WTC11 (cell line): ENCODE data around the gene DOC2A. TPM values are rescaled to one million over a fixed set of nuclear protein-coding genes. Genes with fewer than 3 reads are reported as not detected.

Experiments
- ESRRA ChIP-seq: sonication (generic); formaldehyde crosslinking; IDR thresholded peaks from 2 replicates; pipeline ENCODE4 v1.8.1; 2022; ENCODE audit warnings: mild to moderate bottlenecking, missing genetic modification reagents, borderline replicate concordance
- FOXJ3 ChIP-seq: sonication (generic); formaldehyde crosslinking; IDR thresholded peaks from 2 replicates; pipeline ENCODE4 v1.9.0; 2021; ENCODE audit warnings: missing genetic modification reagents, mild to moderate bottlenecking, borderline replicate concordance
- GRHL2 ChIP-seq: fragments of 250-450 bp; sonication (Bioruptor Pico); IDR thresholded peaks from 2 replicates; pipeline ENCODE4 v1.8.0; 2022; ENCODE audit warnings: mild to moderate bottlenecking, moderate library complexity; ENCODE audit not compliant: insufficient replicate concordance, severe bottlenecking
- IRF2 ChIP-seq: sonication (generic); formaldehyde crosslinking; IDR thresholded peaks from 2 replicates; pipeline ENCODE4 v1.8.0; 2022; ENCODE audit warnings: low read depth, missing genetic modification reagents, borderline replicate concordance
- NR1H2 ChIP-seq: sonication (generic); formaldehyde crosslinking; IDR thresholded peaks from 2 replicates; pipeline ENCODE4 v1.9.0; 2021; ENCODE audit warnings: mild to moderate bottlenecking, moderate library complexity, missing genetic modification reagents
- NR3C1 ChIP-seq: sonication (generic); formaldehyde crosslinking; conservative IDR thresholded peaks from 2 replicates; pipeline ENCODE4 v1.8.1; 2023; ENCODE audit warnings: low read depth, mild to moderate bottlenecking, missing genetic modification reagents
- ZNF121 ChIP-seq: sonication (generic); formaldehyde crosslinking; IDR thresholded peaks from 2 replicates; pipeline ENCODE4 v1.8.0; 2023; ENCODE audit warnings: missing genetic modification reagents
- ZNF423 ChIP-seq: fragments of 250-450 bp; sonication (Bioruptor Pico); IDR thresholded peaks from 2 replicates; pipeline ENCODE4 v2.1.2; 2022; ENCODE audit warnings: mild to moderate bottlenecking, moderate library complexity
- ZNF671 ChIP-seq: fragments of 250-450 bp; sonication (Bioruptor Pico); IDR thresholded peaks from 2 replicates; pipeline ENCODE4 v1.8.0; 2021; ENCODE audit warnings: mild to moderate bottlenecking
- total RNA-seq: library from RNA; stranded (reverse); gene quantifications from 3 replicates; pipeline ENCODE4 v1.2.3, GENCODE V29; 2021
- TF ChIP-seq, protein P1 (sequence below): sonication (generic); formaldehyde crosslinking; IDR thresholded peaks from 2 replicates; pipeline ENCODE4 v1.8.0; 2022; ENCODE audit warnings: missing genetic modification reagents
- TF ChIP-seq, protein P2 (sequence below): fragments of 250-450 bp; sonication (Bioruptor Pico); IDR thresholded peaks from 2 replicates; pipeline ENCODE4 v1.9.0; 2021; ENCODE audit warnings: mild to moderate bottlenecking
- TF ChIP-seq, protein P3 (sequence below): sonication (generic); formaldehyde crosslinking; IDR thresholded peaks from 2 replicates; pipeline ENCODE4 v1.8.1; 2023; ENCODE audit warnings: mild to moderate bottlenecking, missing genetic modification reagents, moderate library complexity
- TF ChIP-seq, protein P4 (sequence below): sonication (generic); formaldehyde crosslinking; conservative IDR thresholded peaks from 2 replicates; pipeline ENCODE4 v1.8.1; 2023; ENCODE audit warnings: mild to moderate bottlenecking, low read depth, missing genetic modification reagents, moderate library complexity
- TF ChIP-seq, protein P5 (sequence below): sonication (generic); formaldehyde crosslinking; IDR thresholded peaks from 2 replicates; pipeline ENCODE4 v1.8.0; 2022; ENCODE audit warnings: mild to moderate bottlenecking, missing genetic modification reagents
- TF ChIP-seq, protein P6 (sequence below): sonication (generic); formaldehyde crosslinking; IDR thresholded peaks from 2 replicates; pipeline ENCODE4 v1.8.1; 2023; ENCODE audit warnings: mild to moderate bottlenecking, moderate library complexity, missing genetic modification reagents
- TF ChIP-seq, protein P7 (sequence below): sonication (generic); formaldehyde crosslinking; IDR thresholded peaks from 2 replicates; pipeline ENCODE4 v1.8.1; 2023; ENCODE audit warnings: mild to moderate bottlenecking, missing genetic modification reagents
- TF ChIP-seq, protein P8 (sequence below): sonication (generic); formaldehyde crosslinking; IDR thresholded peaks from 2 replicates; pipeline ENCODE4 v1.8.0; 2023; ENCODE audit warnings: missing genetic modification reagents, mild to moderate bottlenecking, borderline replicate concordance

Gene DOC2A
- total RNA-seq, 1 experiment from 2014 or later = 10.8 TPM

DNA sequence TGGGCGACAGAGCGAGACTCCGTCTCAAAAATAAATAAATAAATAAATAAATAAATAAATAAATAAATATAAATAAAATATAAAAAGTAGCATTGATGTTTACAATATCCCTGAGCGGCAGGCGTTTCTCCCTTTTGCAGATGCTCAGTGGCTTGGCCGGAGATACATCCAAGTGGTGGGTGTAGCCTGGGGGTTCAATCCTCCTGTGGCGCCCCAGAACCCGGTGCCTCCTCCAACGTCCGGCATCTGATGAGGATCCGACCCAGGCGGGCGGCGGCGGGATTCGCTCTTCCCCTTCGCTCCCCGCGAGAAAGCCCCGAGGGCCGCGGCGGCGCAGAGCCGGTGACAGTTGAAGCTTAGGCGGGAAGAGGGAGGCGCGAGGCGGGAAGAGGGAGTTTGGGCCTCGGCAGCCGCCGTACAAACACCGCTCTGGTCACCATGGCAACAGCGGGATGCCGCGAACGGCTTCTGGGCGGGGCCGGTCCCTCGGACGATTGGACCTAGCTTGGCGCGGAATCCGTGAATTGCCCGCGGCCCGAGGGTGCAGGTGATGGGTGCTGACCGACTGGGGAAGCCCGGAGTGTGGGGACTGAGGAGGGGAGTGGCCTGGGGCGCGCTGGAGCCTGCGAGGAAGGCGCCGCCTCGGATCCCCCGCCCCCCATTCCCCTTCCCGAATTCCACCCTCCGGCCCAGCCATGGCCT is 42.0 kb upstream of the DOC2A start (continued):
- TF ChIP-seq, protein P1, sequence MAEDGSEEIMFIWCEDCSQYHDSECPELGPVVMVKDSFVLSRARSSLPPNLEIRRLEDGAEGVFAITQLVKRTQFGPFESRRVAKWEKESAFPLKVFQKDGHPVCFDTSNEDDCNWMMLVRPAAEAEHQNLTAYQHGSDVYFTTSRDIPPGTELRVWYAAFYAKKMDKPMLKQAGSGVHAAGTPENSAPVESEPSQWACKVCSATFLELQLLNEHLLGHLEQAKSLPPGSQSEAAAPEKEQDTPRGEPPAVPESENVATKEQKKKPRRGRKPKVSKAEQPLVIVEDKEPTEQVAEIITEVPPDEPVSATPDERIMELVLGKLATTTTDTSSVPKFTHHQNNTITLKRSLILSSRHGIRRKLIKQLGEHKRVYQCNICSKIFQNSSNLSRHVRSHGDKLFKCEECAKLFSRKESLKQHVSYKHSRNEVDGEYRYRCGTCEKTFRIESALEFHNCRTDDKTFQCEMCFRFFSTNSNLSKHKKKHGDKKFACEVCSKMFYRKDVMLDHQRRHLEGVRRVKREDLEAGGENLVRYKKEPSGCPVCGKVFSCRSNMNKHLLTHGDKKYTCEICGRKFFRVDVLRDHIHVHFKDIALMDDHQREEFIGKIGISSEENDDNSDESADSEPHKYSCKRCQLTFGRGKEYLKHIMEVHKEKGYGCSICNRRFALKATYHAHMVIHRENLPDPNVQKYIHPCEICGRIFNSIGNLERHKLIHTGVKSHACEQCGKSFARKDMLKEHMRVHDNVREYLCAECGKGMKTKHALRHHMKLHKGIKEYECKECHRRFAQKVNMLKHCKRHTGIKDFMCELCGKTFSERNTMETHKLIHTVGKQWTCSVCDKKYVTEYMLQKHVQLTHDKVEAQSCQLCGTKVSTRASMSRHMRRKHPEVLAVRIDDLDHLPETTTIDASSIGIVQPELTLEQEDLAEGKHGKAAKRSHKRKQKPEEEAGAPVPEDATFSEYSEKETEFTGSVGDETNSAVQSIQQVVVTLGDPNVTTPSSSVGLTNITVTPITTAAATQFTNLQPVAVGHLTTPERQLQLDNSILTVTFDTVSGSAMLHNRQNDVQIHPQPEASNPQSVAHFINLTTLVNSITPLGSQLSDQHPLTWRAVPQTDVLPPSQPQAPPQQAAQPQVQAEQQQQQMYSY (CRISPR knock-in tag) = no peak
- TF ChIP-seq, protein P2, sequence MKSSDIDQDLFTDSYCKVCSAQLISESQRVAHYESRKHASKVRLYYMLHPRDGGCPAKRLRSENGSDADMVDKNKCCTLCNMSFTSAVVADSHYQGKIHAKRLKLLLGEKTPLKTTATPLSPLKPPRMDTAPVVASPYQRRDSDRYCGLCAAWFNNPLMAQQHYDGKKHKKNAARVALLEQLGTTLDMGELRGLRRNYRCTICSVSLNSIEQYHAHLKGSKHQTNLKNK = no peak
- TF ChIP-seq ZNF671 = no peak
- TF ChIP-seq, protein P3, sequence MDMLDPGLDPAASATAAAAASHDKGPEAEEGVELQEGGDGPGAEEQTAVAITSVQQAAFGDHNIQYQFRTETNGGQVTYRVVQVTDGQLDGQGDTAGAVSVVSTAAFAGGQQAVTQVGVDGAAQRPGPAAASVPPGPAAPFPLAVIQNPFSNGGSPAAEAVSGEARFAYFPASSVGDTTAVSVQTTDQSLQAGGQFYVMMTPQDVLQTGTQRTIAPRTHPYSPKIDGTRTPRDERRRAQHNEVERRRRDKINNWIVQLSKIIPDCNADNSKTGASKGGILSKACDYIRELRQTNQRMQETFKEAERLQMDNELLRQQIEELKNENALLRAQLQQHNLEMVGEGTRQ (CRISPR knock-in tag) = no peak
- TF ChIP-seq IRF2 (CRISPR knock-in tag) = no peak
- TF ChIP-seq, protein P4, sequence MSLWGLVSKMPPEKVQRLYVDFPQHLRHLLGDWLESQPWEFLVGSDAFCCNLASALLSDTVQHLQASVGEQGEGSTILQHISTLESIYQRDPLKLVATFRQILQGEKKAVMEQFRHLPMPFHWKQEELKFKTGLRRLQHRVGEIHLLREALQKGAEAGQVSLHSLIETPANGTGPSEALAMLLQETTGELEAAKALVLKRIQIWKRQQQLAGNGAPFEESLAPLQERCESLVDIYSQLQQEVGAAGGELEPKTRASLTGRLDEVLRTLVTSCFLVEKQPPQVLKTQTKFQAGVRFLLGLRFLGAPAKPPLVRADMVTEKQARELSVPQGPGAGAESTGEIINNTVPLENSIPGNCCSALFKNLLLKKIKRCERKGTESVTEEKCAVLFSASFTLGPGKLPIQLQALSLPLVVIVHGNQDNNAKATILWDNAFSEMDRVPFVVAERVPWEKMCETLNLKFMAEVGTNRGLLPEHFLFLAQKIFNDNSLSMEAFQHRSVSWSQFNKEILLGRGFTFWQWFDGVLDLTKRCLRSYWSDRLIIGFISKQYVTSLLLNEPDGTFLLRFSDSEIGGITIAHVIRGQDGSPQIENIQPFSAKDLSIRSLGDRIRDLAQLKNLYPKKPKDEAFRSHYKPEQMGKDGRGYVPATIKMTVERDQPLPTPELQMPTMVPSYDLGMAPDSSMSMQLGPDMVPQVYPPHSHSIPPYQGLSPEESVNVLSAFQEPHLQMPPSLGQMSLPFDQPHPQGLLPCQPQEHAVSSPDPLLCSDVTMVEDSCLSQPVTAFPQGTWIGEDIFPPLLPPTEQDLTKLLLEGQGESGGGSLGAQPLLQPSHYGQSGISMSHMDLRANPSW (CRISPR knock-in tag) = no peak
- no peak for TF ChIP-seq ZNF423 (CRISPR knock-in tag)
- TF ChIP-seq, protein P5, sequence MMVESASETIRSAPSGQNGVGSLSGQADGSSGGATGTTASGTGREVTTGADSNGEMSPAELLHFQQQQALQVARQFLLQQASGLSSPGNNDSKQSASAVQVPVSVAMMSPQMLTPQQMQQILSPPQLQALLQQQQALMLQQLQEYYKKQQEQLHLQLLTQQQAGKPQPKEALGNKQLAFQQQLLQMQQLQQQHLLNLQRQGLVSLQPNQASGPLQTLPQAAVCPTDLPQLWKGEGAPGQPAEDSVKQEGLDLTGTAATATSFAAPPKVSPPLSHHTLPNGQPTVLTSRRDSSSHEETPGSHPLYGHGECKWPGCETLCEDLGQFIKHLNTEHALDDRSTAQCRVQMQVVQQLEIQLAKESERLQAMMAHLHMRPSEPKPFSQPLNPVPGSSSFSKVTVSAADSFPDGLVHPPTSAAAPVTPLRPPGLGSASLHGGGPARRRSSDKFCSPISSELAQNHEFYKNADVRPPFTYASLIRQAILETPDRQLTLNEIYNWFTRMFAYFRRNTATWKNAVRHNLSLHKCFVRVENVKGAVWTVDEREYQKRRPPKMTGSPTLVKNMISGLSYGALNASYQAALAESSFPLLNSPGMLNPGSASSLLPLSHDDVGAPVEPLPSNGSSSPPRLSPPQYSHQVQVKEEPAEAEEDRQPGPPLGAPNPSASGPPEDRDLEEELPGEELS = peak; percentile 83; the same call in 1 of the 2 replicates
- no peak for TF ChIP-seq ZNF121 (CRISPR knock-in tag)
- no peak for TF ChIP-seq NR3C1 (CRISPR knock-in tag)
- no peak for TF ChIP-seq GRHL2 (CRISPR knock-in tag)
- TF ChIP-seq ESRRA (CRISPR knock-in tag) = 0 out of 2 replicates have a peak, but pooled peaks have one; percentile 63
- TF ChIP-seq, protein P6, sequence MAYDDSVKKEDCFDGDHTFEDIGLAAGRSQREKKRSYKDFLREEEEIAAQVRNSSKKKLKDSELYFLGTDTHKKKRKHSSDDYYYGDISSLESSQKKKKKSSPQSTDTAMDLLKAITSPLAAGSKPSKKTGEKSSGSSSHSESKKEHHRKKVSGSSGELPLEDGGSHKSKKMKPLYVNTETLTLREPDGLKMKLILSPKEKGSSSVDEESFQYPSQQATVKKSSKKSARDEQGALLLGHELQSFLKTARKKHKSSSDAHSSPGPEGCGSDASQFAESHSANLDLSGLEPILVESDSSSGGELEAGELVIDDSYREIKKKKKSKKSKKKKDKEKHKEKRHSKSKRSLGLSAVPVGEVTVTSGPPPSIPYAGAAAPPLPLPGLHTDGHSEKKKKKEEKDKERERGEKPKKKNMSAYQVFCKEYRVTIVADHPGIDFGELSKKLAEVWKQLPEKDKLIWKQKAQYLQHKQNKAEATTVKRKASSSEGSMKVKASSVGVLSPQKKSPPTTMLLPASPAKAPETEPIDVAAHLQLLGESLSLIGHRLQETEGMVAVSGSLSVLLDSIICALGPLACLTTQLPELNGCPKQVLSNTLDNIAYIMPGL (CRISPR knock-in tag) = peak; percentile 42; the same call in 1 of the 2 replicates
- TF ChIP-seq FOXJ3 (CRISPR knock-in tag) = no peak
- TF ChIP-seq NR1H2 = no peak
- TF ChIP-seq, protein P7, sequence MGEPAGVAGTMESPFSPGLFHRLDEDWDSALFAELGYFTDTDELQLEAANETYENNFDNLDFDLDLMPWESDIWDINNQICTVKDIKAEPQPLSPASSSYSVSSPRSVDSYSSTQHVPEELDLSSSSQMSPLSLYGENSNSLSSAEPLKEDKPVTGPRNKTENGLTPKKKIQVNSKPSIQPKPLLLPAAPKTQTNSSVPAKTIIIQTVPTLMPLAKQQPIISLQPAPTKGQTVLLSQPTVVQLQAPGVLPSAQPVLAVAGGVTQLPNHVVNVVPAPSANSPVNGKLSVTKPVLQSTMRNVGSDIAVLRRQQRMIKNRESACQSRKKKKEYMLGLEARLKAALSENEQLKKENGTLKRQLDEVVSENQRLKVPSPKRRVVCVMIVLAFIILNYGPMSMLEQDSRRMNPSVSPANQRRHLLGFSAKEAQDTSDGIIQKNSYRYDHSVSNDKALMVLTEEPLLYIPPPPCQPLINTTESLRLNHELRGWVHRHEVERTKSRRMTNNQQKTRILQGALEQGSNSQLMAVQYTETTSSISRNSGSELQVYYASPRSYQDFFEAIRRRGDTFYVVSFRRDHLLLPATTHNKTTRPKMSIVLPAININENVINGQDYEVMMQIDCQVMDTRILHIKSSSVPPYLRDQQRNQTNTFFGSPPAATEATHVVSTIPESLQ (CRISPR knock-in tag) = no peak
- TF ChIP-seq, protein P8, sequence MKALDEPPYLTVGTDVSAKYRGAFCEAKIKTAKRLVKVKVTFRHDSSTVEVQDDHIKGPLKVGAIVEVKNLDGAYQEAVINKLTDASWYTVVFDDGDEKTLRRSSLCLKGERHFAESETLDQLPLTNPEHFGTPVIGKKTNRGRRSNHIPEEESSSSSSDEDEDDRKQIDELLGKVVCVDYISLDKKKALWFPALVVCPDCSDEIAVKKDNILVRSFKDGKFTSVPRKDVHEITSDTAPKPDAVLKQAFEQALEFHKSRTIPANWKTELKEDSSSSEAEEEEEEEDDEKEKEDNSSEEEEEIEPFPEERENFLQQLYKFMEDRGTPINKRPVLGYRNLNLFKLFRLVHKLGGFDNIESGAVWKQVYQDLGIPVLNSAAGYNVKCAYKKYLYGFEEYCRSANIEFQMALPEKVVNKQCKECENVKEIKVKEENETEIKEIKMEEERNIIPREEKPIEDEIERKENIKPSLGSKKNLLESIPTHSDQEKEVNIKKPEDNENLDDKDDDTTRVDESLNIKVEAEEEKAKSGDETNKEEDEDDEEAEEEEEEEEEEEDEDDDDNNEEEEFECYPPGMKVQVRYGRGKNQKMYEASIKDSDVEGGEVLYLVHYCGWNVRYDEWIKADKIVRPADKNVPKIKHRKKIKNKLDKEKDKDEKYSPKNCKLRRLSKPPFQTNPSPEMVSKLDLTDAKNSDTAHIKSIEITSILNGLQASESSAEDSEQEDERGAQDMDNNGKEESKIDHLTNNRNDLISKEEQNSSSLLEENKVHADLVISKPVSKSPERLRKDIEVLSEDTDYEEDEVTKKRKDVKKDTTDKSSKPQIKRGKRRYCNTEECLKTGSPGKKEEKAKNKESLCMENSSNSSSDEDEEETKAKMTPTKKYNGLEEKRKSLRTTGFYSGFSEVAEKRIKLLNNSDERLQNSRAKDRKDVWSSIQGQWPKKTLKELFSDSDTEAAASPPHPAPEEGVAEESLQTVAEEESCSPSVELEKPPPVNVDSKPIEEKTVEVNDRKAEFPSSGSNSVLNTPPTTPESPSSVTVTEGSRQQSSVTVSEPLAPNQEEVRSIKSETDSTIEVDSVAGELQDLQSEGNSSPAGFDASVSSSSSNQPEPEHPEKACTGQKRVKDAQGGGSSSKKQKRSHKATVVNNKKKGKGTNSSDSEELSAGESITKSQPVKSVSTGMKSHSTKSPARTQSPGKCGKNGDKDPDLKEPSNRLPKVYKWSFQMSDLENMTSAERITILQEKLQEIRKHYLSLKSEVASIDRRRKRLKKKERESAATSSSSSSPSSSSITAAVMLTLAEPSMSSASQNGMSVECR (CRISPR knock-in tag) = peak; percentile 93
